ENCODE measurements around the gene UGCG.
"Not testable (repeated sequence)": the region's sequence is repeated elsewhere in the genome, so short reads cannot be mapped to it uniquely, and the experiment has no call there.

- not testable (repeated sequence) for TF ChIP-seq CTCF (conservative IDR thresholded peaks at IDR 0.05 in 1 of 2, IDR thresholded peaks at IDR 0.05 in 1 of 2; ENCODE audit: extremely low read depth in 1 of 2, insufficient read depth in 1 of 2, low read depth in 1 of 2, low read length in 2 of 2); EZH2 (IDR thresholded peaks at IDR 0.05; ENCODE audit: borderline replicate concordance, low read length)
Measured at GRCh38 chr9:111875291-111875690, 21.3 kb upstream of the UGCG start.

All from mammary epithelial cell (primary cell).